OCI-LY7 (cell line): ENCODE data around the gene MRPS27. TPM values are rescaled to one million over a fixed set of nuclear protein-coding genes. Genes with fewer than 3 reads are reported as not detected.

Experiments used
- BruUV-seq: library from RNA; stranded (reverse); fragments of 400-500 nt; replicated peaks from 2 replicates; lab custom pipeline; 2021; lab: Mats Ljungman, UMichigan
- CTCF ChIA-PET: fragments of 300-600 bp; sonication (Branson Sonifier 250); formaldehyde crosslinking; loops from one replicate; lab custom pipeline; 2022; ENCODE audit warnings: antibody characterized with exemption; ENCODE audit not compliant: unreplicated experiment; lab: Charles Lee
- POLR2A ChIA-PET: fragments of 300-600 bp; sonication (Branson Sonifier 250); formaldehyde crosslinking; loops from one replicate; lab custom pipeline; 2022; ENCODE audit warnings: antibody characterized with exemption; lab: Charles Lee
- DNase-seq: peaks from one replicate; pipeline ENCODE4 v3.0.0-alpha.2; 2015; ENCODE audit warnings: low spot score
- H2AFZ ChIP-seq: fragments of 200-600 bp; sonication (generic), shearing (Covaris generic); 2 replicates; pipeline ENCODE4 v1.6.1; 2014; ENCODE audit warnings: mild to moderate bottlenecking, antibody characterized with exemption, low read length, moderate library complexity
- H3K27ac ChIP-seq: fragments of 200-600 bp; sonication (generic); 2 replicates; pipeline ENCODE4 v1.5.1; 2014; ENCODE audit warnings: mixed run types, low read depth, mild to moderate bottlenecking, moderate library complexity, low read length, inconsistent platforms; ENCODE audit not compliant: poor library complexity, severe bottlenecking
- H3K36me3 ChIP-seq: fragments of 200-600 bp; sonication (generic); 2 replicates; pipeline ENCODE4 v1.6.1; 2014; ENCODE audit warnings: mild to moderate bottlenecking, antibody characterized with exemption, low read length, moderate library complexity, mixed read lengths; ENCODE audit not compliant: insufficient read depth
- H3K4me1 ChIP-seq: fragments of 200-600 bp; sonication (generic); 2 replicates; pipeline ENCODE4 v1.5.1; 2014; ENCODE audit warnings: mild to moderate bottlenecking, low read length; ENCODE audit not compliant: insufficient read depth, poor library complexity, severe bottlenecking
- H3K4me2 ChIP-seq: fragments of 200-600 bp; sonication (generic); 2 replicates; pipeline ENCODE4 v1.6.1; 2014; ENCODE audit warnings: mild to moderate bottlenecking, low read length
- H3K4me3 ChIP-seq: fragments of 200-600 bp; sonication (generic); 2 replicates; pipeline ENCODE4 v1.5.1; 2014; ENCODE audit warnings: mild to moderate bottlenecking, low read depth, low read length; ENCODE audit not compliant: poor library complexity, severe bottlenecking
- H3K79me2 ChIP-seq: fragments of 200-600 bp; sonication (generic); 2 replicates; pipeline ENCODE4 v1.6.1; 2016; ENCODE audit warnings: low read depth, mild to moderate bottlenecking, low read length, moderate library complexity, mixed read lengths; ENCODE audit not compliant: insufficient read depth
- H3K9me2 ChIP-seq: fragments of 200-600 bp; sonication (generic); 2 replicates; pipeline ENCODE4 v1.6.1; 2016; ENCODE audit warnings: mild to moderate bottlenecking, low read length, mixed read lengths; ENCODE audit not compliant: insufficient read depth
- H3K9me3 ChIP-seq: fragments of 200-600 bp; sonication (generic); 2 replicates; pipeline ENCODE4 v1.6.1; 2014; ENCODE audit warnings: mild to moderate bottlenecking, mixed run types, low read length, mixed read lengths
- H4K20me1 ChIP-seq: fragments of 200-600 bp; sonication (generic); 2 replicates; pipeline ENCODE4 v1.6.1; 2014; ENCODE audit warnings: mild to moderate bottlenecking, antibody characterized with exemption, low read length, moderate library complexity, mixed read lengths; ENCODE audit not compliant: insufficient read depth
- CTCF ChIP-seq: fragments of 200-600 bp; sonication (generic); conservative IDR thresholded peaks from 2 replicates; pipeline ENCODE4 v1.5.1; 2014; ENCODE audit warnings: mild to moderate bottlenecking, antibody characterized with exemption, low read length, moderate library complexity, mixed read lengths
- EZH2phosphoT487 ChIP-seq: fragments of 200-600 bp; sonication (generic); IDR thresholded peaks from 2 replicates; pipeline ENCODE4 v1.6.1; 2018; ENCODE audit warnings: low read depth, borderline replicate concordance, mild to moderate bottlenecking, mixed run types, antibody characterized with exemption, low read length, moderate library complexity, mixed read lengths
- intact Hi-C: fragments of 100-400 bp; cut with micrococcal nuclease; formaldehyde crosslinking; loops from one replicate; pipeline ENCODE4 v1.10.0; 2022; ENCODE audit not compliant: unreplicated experiment
- total RNA-seq, 2 experiments: library from RNA; depleted of rRNA in 1 of 2; stranded (reverse); fragments of >200 nt in 1 of 2; shearing (Covaris generic) in 1 of 2; gene quantifications; 2 replicates each; pipeline ENCODE4 v1.2.3, GENCODE V29; 2014 to 2022

The MRPS27 gene
- total RNA-seq, 2 experiments from 2014 or later: 62.6 to 70.9 TPM

DNA sequence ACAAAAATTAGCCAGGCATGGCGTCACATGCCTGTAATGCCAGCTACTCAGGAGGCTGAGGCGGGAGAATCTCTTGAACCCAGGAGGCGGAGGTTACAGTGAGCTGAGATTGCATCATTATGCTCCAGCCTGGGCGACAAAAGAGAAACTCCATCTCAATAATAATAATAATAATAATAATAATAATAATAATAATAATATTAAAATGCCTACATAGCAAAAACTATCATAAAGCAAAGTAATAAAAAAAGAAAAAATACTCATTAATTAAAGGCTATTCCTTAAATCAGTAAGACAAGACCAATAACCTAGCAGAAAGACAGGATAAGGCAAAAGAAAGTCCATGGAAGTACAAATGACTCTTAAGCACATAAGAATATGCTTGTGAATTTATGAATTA lies 50.0 kb downstream of the MRPS27 start:
- TF ChIP-seq CTCF: no peak
- TF ChIP-seq EZH2phosphoT487: no peak
- Histone ChIP-seq H3K4me1 (no peaks in the 10 kb centered on the region), H4K20me1 (peaks cover 9% of the 10 kb centered on the region; the same call in 1 of the 2 replicates), H2AFZ (no peak overlapping the region), H3K36me3 (peaks cover 77% of the 10 kb centered on the region), H3K27ac (no peak overlapping the region), H3K4me3 (no peak overlapping the region), H3K9me3 (no peaks in the 10 kb centered on the region), H3K79me2 (peaks cover 31% of the 10 kb centered on the region; the same call in 1 of the 2 replicates), H3K4me2 (no peak overlapping the region), H3K9me2 (no peaks in the 10 kb centered on the region)
- CTCF ChIA-PET: no interaction called here
- POLR2A ChIA-PET: no interaction called here
- intact Hi-C loops: no loop called here
- BruUV-seq: no TSS peak
- DNase-seq: no peak

DNA sequence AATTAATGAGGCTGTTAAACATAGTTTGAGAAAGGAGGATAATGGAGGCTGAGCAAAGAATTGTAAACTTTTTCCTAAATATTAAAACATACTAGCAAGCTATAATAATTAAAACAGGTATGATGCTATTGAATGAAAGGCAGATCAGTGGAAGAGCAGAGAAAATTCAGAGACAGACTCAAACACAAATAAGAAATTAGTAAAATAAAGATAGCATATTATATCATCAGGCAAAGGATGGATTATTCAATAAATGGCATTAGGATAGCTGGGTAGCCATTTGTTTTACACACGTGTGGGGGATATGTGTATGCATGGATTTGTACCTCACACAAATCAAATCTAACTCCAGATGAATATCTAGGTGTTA lies 50.6 kb downstream of the MRPS27 start:
- Histone ChIP-seq H3K36me3 (peaks cover 78% of the 10 kb centered on the region), H3K4me2 (no peak overlapping the region), H3K9me3 (no peaks in the 10 kb centered on the region), H3K4me3 (no peak overlapping the region), H3K4me1 (no peaks in the 10 kb centered on the region), H4K20me1 (peaks cover 9% of the 10 kb centered on the region; the same call in 1 of the 2 replicates), H3K9me2 (no peaks in the 10 kb centered on the region), H3K27ac (no peak overlapping the region), H2AFZ (no peak overlapping the region), H3K79me2 (peaks cover 35% of the 10 kb centered on the region; the same call in 1 of the 2 replicates)
- POLR2A ChIA-PET: no interaction called here
- CTCF ChIA-PET: no interaction called here
- TF ChIP-seq EZH2phosphoT487 (no peak), CTCF (0 out of 2 replicates have a peak, but pooled peaks have one; percentile 57)
- BruUV-seq: no TSS peak
- intact Hi-C loops: no loop called here
- DNase-seq: no peak

GRCh38 chr5:72268753-72269410 lies 51.2 kb downstream of the MRPS27 start:
- Histone ChIP-seq H3K9me2 (no peaks in the 10 kb centered on the region), H3K79me2 (peaks cover 39% of the 10 kb centered on the region; the same call in 1 of the 2 replicates), H4K20me1 (peaks cover 9% of the 10 kb centered on the region; the same call in 1 of the 2 replicates), H3K9me3 (no peaks in the 10 kb centered on the region), H2AFZ (no peak overlapping the region), H3K27ac (no peak overlapping the region), H3K4me3 (no peak overlapping the region), H3K4me2 (no peak overlapping the region), H3K36me3 (peaks cover 79% of the 10 kb centered on the region), H3K4me1 (no peaks in the 10 kb centered on the region)
- ChIA-PET CTCF (no interaction called here), POLR2A (interaction anchor here (0.5 to 1.1 kb wide), 2 partner anchors 30 to 68 kb away, joined by 3 to 4 read pairs; no protein-coding TSS in a partner anchor)
- TF ChIP-seq EZH2phosphoT487: no peak
- TF ChIP-seq CTCF: peak; percentile 91
- intact Hi-C loops: no loop called here
- BruUV-seq: no TSS peak
- peak; percentile 62 for DNase-seq
